Testis (tissue), 5 donors: ENCODE data around the gene SPDYE2B. TPM values are rescaled to one million over a fixed set of nuclear protein-coding genes. Genes with fewer than 3 reads are reported as not detected.
"Not testable (repeated sequence)": the region's sequence is repeated elsewhere in the genome, so short reads cannot be mapped to it uniquely, and the experiment has no call there.

Experiments
- DNase-seq: peaks from one replicate; pipeline ENCODE4 v3.0.0-alpha.2; 2019
- H3K27ac ChIP-seq, 2 donors: fragments of 200-600 bp; sonication (generic); one replicate each; pipeline ENCODE4 v1.5.1; 2019
- H3K27me3 ChIP-seq: fragments of 200-600 bp; sonication (generic); one replicate; pipeline ENCODE4 v1.5.1; 2019
- H3K36me3 ChIP-seq: fragments of 200-600 bp; sonication (generic); one replicate; pipeline ENCODE4 v1.5.1; 2017; ENCODE audit warnings: low read depth; ENCODE audit errors: missing control alignments
- H3K4me1 ChIP-seq: fragments of 200-600 bp; sonication (generic); one replicate; pipeline ENCODE4 v1.5.1; 2019
- H3K4me3 ChIP-seq, 2 donors: fragments of 200-600 bp; sonication (generic); one replicate each; pipeline ENCODE4 v1.5.1; 2017 to 2019
- H3K9me3 ChIP-seq: fragments of 200-600 bp; sonication (generic); one replicate; pipeline ENCODE4 v1.5.1; 2017
- WGBS, 2 donors: methylation state at CpG; one replicate each; pipeline ENCODE4 v1.1.5; 2018; 5-methylcytosine and 5-hydroxymethylcytosine counted together
- intact Hi-C: fragments of 100-400 bp; cut with DNase I; formaldehyde crosslinking; loops from one replicate; pipeline ENCODE4 v1.15.1; 2023; ENCODE audit warnings: low total_unique reads
- long read RNA-seq, 2 donors: transcript quantifications; one replicate each; lab custom pipeline, GENCODE V29; 2026
- polyA plus RNA-seq: library from polyadenylated mRNA; stranded (reverse); fragments of 350-450 nt; fragmentation: Illumina TruSeq; extraction: RNeasy Lipid Tissue Mini Kit (QIAGEN cat#74804); gene quantifications from one replicate; pipeline ENCODE4 v1.2.3, GENCODE V29; 2014; ENCODE audit warnings: low read depth, low replicate concordance; ENCODE audit not compliant: insufficient read depth
- total RNA-seq, 2 donors: library from RNA; depleted of rRNA; stranded (reverse); fragments of >200 nt; gene quantifications; one replicate each; pipeline ENCODE4 v1.2.3, GENCODE V29; 2016

The SPDYE2B gene
- 10 to 100 TPM in 1 of 2 donors, 1 to 10 TPM in 1; 1.4 to 10.6 TPM for total RNA-seq
- polyA plus RNA-seq: 3.3 TPM
- long read RNA-seq, donor 1: 0 reads
- long read RNA-seq, donor 2: 0 reads

- intact Hi-C loops: not testable (repeated sequence)
Observed at GRCh38 chr7:102649924-102650323, at the start of gene SPDYE2B. Gene SPDYE2B, plus strand, starts transcription at chr7:102650319. Its CDS starts 2,030 bp downstream, at chr7:102652349.

DNA sequence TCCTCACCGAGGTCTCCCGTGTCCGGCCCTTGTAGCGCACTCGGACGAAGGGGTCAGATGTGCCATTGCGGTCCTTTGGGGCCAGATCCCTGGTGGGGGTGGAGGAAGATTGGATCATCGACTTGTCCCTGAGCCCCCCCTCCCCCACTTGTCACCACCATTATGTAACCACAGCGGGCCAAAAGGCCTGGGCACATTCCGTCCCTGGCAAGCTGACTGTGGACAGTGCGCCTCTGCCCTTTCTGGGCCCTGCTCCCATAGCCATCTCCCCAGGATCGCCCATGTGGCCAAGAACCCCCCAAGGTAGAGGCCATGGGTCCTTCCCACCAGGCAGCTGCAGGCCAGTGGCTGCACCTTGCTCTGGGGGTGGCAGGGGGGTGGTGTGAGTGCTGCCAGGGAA is 47.8 kb upstream of the SPDYE2B start:
- H3K27me3 ChIP-seq, H3K36me3 ChIP-seq, H3K27ac ChIP-seq, H3K4me3 ChIP-seq, intact Hi-C loops, DNase-seq, H3K9me3 ChIP-seq, H3K4me1 ChIP-seq: not testable (repeated sequence)
- WGBS, 2 donors: no CpG with 5 or more reads among the region's 12 CpGs

More at GRCh38 chr7:102649924-102650323, at the start of gene SPDYE2B:
- H3K9me3 ChIP-seq, H3K4me1 ChIP-seq, H3K27ac ChIP-seq, H3K4me3 ChIP-seq, DNase-seq, H3K27me3 ChIP-seq, H3K36me3 ChIP-seq: not testable (repeated sequence)
- WGBS, 2 donors: no CpG with 5 or more reads among the region's 4 CpGs

DNA sequence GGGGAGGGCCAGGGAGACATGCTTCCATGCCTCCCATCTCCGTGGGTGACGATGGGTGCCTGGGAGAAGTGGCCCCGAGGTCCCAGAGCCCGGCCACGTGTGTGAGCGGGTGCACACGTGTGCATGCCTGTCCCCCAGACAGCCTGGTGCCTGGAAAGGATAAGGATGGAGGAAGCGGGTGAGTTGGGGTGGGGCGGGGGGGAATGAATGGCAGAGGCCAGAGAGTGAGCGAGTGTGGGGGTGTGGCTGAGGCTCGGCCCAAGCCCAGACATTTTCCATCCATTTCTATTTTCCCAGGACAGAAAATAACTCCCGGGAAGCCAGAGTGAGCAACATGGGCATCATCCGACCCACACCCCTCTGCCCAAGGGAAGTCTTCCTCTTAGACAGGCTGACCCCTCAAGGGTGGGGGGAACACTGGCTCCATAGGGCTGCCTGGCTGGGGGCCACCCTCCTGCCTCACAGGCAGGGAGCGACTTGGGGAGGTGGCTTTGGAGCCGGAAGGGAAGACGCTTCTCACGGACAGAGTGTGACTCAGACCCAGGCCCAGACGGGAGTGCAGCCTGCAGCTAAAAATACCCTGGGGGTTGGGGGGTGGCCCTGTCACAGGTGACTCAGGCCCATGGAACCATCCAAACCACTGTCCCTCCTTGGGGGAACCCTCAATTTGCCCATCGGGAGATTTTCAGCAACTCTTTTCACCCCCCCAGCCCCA is 45.5 kb upstream of the SPDYE2B start:
- H3K27ac ChIP-seq, DNase-seq, H3K27me3 ChIP-seq, H3K4me1 ChIP-seq, H3K36me3 ChIP-seq, H3K9me3 ChIP-seq, intact Hi-C loops, H3K4me3 ChIP-seq: not testable (repeated sequence)
- WGBS, 2 donors: 80% methylated on average over 1 of the region's 19 CpGs; no CpG with 5 or more reads in 1 of the 2 donors

DNA sequence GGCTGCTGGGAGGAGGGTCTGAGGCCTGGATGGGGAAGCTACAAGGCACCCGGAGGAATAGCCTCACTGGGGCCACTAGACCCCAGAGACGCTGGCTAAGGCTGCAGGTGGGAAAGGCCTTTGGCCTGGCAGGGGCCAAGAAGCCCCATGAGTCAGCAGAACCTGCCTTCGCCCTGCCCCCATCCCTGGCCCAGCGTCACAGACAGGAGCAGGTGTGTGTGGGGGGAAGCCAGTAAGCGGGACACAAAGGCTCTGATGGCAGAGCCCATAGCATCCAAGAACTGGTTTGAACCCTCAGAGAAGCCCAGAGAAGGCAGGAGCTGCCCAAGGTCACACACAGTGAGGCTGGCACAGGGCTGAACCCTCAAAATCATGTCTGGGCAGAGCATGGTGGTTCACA is 43.3 kb upstream of the SPDYE2B start:
- H3K36me3 ChIP-seq, H3K27ac ChIP-seq, intact Hi-C loops, H3K4me3 ChIP-seq, H3K4me1 ChIP-seq, H3K9me3 ChIP-seq, H3K27me3 ChIP-seq, DNase-seq: not testable (repeated sequence)
- WGBS, 2 donors: no CpG with 5 or more reads among the region's 5 CpGs

GRCh38 chr7:102609734-102610133 is 40.4 kb upstream of the SPDYE2B start:
- H3K27ac ChIP-seq, intact Hi-C loops, H3K4me1 ChIP-seq, H3K4me3 ChIP-seq, H3K9me3 ChIP-seq, DNase-seq, H3K36me3 ChIP-seq, H3K27me3 ChIP-seq: not testable (repeated sequence)
- WGBS, 2 donors: no CpG with 5 or more reads among the region's 10 CpGs

DNA sequence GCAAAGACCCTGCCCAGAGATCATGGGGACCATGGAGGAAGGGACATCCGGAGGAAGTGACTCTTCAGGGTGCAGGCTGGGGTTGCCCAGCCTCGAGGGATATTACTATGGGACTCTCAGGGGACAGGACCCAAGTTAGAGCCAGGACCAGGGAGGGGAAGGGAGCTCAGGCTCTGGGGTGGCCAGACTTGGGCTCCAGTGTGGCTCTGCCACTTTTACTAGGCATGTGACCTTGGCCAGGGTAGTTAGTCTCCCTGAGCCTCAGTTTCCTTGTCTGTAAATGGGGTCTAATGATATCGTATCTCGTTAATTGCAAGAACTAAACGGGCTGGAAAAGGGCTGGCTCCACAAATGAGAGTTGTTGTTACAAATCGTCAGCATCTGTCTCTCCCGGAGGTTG is 39.7 kb upstream of the SPDYE2B start:
- H3K4me3 ChIP-seq, H3K27ac ChIP-seq, H3K4me1 ChIP-seq, intact Hi-C loops, H3K27me3 ChIP-seq, H3K36me3 ChIP-seq, H3K9me3 ChIP-seq: not testable (repeated sequence)
- WGBS, 2 donors: 39% methylated on average over 2 of the region's 7 CpGs; no CpG with 5 or more reads in 1 of the 2 donors
- peak; percentile 13 for DNase-seq

GRCh38 chr7:102611013-102611674 is 39.0 kb upstream of the SPDYE2B start:
- H3K4me3 ChIP-seq, H3K27me3 ChIP-seq, H3K4me1 ChIP-seq, H3K36me3 ChIP-seq, intact Hi-C loops, H3K9me3 ChIP-seq, DNase-seq, H3K27ac ChIP-seq: not testable (repeated sequence)
- WGBS, 2 donors: no CpG with 5 or more reads among the region's 30 CpGs

- H3K36me3 ChIP-seq, H3K27me3 ChIP-seq, H3K9me3 ChIP-seq, intact Hi-C loops, H3K4me3 ChIP-seq, H3K4me1 ChIP-seq: not testable (repeated sequence)
- peak overlapping the region in 1 of 2 donors; percentile 53 for H3K27ac ChIP-seq
- peak; percentile 32 for DNase-seq
- 18 to 30% methylated on average over 7 of the region's 10 CpGs for WGBS, 2 donors
Observed at GRCh38 chr7:102611675-102612325, 38.3 kb upstream of the SPDYE2B start.

DNA sequence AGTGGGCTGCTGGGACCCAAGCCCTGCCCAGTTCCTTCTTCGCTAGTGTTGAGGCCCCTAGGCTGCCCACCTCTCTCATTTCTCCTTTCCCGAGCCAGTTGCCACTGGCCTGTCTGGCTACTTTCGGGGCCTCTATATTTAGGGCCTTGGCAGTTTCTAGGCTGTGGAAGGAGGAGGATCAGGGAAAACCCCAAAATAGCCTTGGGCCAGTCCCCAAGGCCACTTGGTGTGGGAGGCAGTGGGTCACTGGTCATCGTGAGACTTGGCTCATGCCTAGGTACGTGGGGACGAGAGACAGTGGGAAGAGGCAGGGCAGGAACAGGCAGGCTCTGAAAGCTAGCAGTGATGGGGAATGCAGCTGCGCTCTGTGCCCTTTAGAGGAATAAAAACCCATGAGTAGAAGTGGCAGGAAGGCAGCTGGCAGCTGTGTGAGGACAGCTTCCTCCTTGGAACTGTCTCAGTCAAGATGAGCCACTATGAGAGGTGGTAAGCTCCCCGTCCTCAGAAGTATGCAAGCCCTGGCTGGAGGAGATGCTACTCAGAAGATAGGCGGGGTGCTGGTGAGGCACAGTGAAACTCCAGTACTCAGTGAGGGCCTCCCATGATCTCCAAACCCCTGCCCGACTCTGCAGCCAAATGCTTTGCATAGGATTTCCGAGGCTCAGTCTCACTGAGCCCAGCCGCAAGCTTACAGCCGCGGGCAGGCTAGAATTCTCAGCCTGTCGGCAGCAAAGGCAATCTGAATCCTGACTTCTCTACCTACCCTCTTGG is 36.4 kb upstream of the SPDYE2B start:
- H3K36me3 ChIP-seq, H3K27me3 ChIP-seq, H3K9me3 ChIP-seq, H3K4me1 ChIP-seq, H3K4me3 ChIP-seq, H3K27ac ChIP-seq, intact Hi-C loops: not testable (repeated sequence)
- DNase-seq: peak; percentile 42
- WGBS, 2 donors: 3% methylated on average over 3 of the region's 15 CpGs; no CpG with 5 or more reads in 1 of the 2 donors

GRCh38 chr7:102614346-102614697 is 35.8 kb upstream of the SPDYE2B start:
- H3K36me3 ChIP-seq, H3K9me3 ChIP-seq, H3K4me1 ChIP-seq, H3K27me3 ChIP-seq, H3K27ac ChIP-seq, H3K4me3 ChIP-seq, DNase-seq, intact Hi-C loops: not testable (repeated sequence)
- WGBS, 2 donors: no CpG with 5 or more reads among the region's 4 CpGs

GRCh38 chr7:102614873-102615272 is 35.2 kb upstream of the SPDYE2B start:
- intact Hi-C loops, H3K36me3 ChIP-seq, H3K9me3 ChIP-seq, DNase-seq, H3K4me1 ChIP-seq, H3K4me3 ChIP-seq, H3K27ac ChIP-seq, H3K27me3 ChIP-seq: not testable (repeated sequence)
- no CpG with 5 or more reads among the region's 3 CpGs for WGBS, 2 donors
